Hematopoietic multipotent progenitor cell treated with erythropoietin and hydrocortisone succinate and interleukin-3 and kit ligand, for 6 days (in vitro differentiated cells): ENCODE data around the gene MRPS33.
"Not testable (repeated sequence)": the region's sequence is repeated elsewhere in the genome, so short reads cannot be mapped to it uniquely, and the experiment has no call there.

Experiments used
- DNase-seq: peaks from one replicate; pipeline ENCODE4 v3.0.0-alpha.2; 2015

Gene MRPS33

GRCh38 chr7:141014524-141015395, at the start of gene MRPS33:
TSS of gene MRPS33 (minus strand) at chr7:141014952. CDS start at chr7:141010633, 4,319 bp downstream.
- DNase-seq: peak; percentile 99

GRCh38 chr7:141057788-141058187, 43.0 kb upstream of the MRPS33 start:
- DNase-seq: no peak

GRCh38 chr7:141055146-141055545, 40.4 kb upstream of the MRPS33 start:
- DNase-seq: no peak

- DNase-seq: no peak
These were observed 38.9 kb upstream of the MRPS33 start for GRCh38 chr7:141053626-141054025.

- DNase-seq: no peak
These were observed 31.3 kb upstream of the MRPS33 start for GRCh38 chr7:141045842-141046620.

GRCh38 chr7:141045126-141045841, 30.5 kb upstream of the MRPS33 start:
- no peak for DNase-seq

GRCh38 chr7:141043616-141044015, 28.9 kb upstream of the MRPS33 start:
- DNase-seq: no peak

- DNase-seq: no peak
These were observed 27.8 kb upstream of the MRPS33 start for GRCh38 chr7:141042222-141043193.

GRCh38 chr7:141039376-141039775, 24.6 kb upstream of the MRPS33 start:
- DNase-seq: no peak

- DNase-seq: not testable (repeated sequence)
These were observed 23.3 kb upstream of the MRPS33 start for GRCh38 chr7:141038100-141038499.

GRCh38 chr7:141032539-141033323, 18.0 kb upstream of the MRPS33 start:
- not testable (repeated sequence) for DNase-seq

- no peak for DNase-seq
These were observed 14.0 kb upstream of the MRPS33 start for GRCh38 chr7:141028767-141029166.

- peak; percentile 15 for DNase-seq
These were observed 12.3 kb upstream of the MRPS33 start for GRCh38 chr7:141027043-141027442.

- no peak for DNase-seq
These were observed 9.9 kb upstream of the MRPS33 start for GRCh38 chr7:141024668-141025067.

GRCh38 chr7:141023295-141023694, 8.5 kb upstream of the MRPS33 start:
- no peak for DNase-seq

- no peak for DNase-seq
These were observed 2.8 kb upstream of the MRPS33 start for GRCh38 chr7:141017555-141017954.

- DNase-seq: no peak
These were observed 1.6 kb upstream of the MRPS33 start for GRCh38 chr7:141016349-141016748.

GRCh38 chr7:141014125-141014523, 628 bp downstream of the MRPS33 start:
- no peak for DNase-seq

- no peak for DNase-seq
These were observed 1.4 kb downstream of the MRPS33 start for GRCh38 chr7:141013345-141013715.

- DNase-seq: no peak
These were observed 1.9 kb downstream of the MRPS33 start for GRCh38 chr7:141012696-141013344.
